ENCODE data around the gene RASA3.

RASA3 gene

GRCh38 chr13:114039471-114040141 lies 92.8 kb downstream of the RASA3 start:
- H3K36me3 ChIP-seq (ENCODE audit: insufficient read depth, insufficient read length, low read length): peaks cover 23% of the 10 kb centered on the region
- no peak for DNase-seq (ENCODE audit: low read depth, low spot score)

DNA sequence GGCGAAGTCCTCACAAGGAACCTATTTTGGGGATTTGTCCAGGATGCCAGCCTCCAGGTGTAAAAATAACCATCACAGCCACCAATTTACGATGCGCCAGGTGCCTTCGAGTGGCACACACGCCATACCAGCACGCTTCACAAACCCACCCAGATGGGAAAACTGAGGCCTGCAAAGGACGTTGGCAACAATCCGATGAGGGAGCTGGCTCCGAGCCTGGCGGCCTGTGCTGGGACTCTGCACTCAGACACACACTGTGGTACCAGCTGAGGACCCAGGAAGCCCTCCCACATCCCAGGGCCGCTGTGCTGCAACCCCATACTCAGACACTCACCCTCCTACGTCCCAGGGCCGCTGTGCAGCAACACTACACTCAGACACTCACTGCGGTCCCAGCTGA lies 93.5 kb downstream of the RASA3 start:
- H3K9ac ChIP-seq (ENCODE audit: insufficient read length, low read depth): no peak overlapping the region
- peaks cover 20% of the 10 kb centered on the region for H3K4me1 ChIP-seq (ENCODE audit: insufficient read depth, insufficient read length)
- TF ChIP-seq ZNF274 (IDR thresholded peaks at IDR 0.05; ENCODE audit: low read depth, low read length): no peak
- no peak for TF ChIP-seq SUZ12 (IDR thresholded peaks at IDR 0.05; ENCODE audit: extremely low read depth, insufficient read depth, insufficient read length)
- no peak for TF ChIP-seq YY1 (IDR thresholded peaks at IDR 0.05; ENCODE audit: insufficient read depth, insufficient read length)
- H3K36me3 ChIP-seq (ENCODE audit: insufficient read depth, insufficient read length, low read length): peaks cover 23% of the 10 kb centered on the region
- no peaks in the 10 kb centered on the region for H3K27me3 ChIP-seq (ENCODE audit: insufficient read depth, insufficient read length)
- no peak for DNase-seq (ENCODE audit: low read depth, low spot score)
- H3K9me3 ChIP-seq (ENCODE audit: insufficient read depth, low read length): no peaks in the 10 kb centered on the region
- no peak overlapping the region for H3K4me3 ChIP-seq (ENCODE audit: insufficient read length, low read depth)

More at GRCh38 chr13:114039471-114040141, 92.8 kb downstream of the RASA3 start:
- H3K9ac ChIP-seq (ENCODE audit: insufficient read length, low read depth): no peak overlapping the region
- H3K4me3 ChIP-seq (ENCODE audit: insufficient read length, low read depth): no peak overlapping the region
- TF ChIP-seq ZNF274 (IDR thresholded peaks at IDR 0.05; ENCODE audit: low read depth, low read length) (no peak), YY1 (IDR thresholded peaks at IDR 0.05; ENCODE audit: insufficient read depth, insufficient read length) (no peak), SUZ12 (IDR thresholded peaks at IDR 0.05; ENCODE audit: extremely low read depth, insufficient read depth, insufficient read length) (no peak)
- H3K9me3 ChIP-seq (ENCODE audit: insufficient read depth, low read length): no peaks in the 10 kb centered on the region
- H3K27me3 ChIP-seq (ENCODE audit: insufficient read depth, insufficient read length): no peaks in the 10 kb centered on the region
- peaks cover 20% of the 10 kb centered on the region for H3K4me1 ChIP-seq (ENCODE audit: insufficient read depth, insufficient read length)

DNA sequence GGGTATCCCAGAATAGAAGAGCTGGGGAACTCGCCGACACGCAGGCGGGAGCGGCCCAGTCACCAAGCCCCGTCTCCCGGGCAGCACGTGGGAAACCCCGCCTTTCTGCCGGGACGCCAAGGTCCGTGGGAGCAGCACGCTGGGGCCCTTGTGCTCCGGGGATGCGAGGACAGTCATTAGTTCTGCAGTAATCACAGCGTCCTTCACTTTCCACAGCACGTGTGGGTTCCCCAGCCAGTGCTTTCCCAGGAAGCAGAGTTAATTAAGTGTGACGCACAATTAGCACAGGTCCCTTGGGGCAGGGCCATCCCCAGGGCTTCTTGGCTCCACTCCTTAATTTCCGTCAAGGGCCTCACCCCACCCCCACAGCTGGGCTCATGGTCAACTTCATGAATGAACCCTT lies 94.2 kb downstream of the RASA3 start:
- H3K4me1 ChIP-seq (ENCODE audit: insufficient read depth, insufficient read length): peaks cover 20% of the 10 kb centered on the region
- H3K9ac ChIP-seq (ENCODE audit: insufficient read length, low read depth): no peak overlapping the region
- peaks cover 22% of the 10 kb centered on the region for H3K36me3 ChIP-seq (ENCODE audit: insufficient read depth, insufficient read length, low read length)
- no peak for DNase-seq (ENCODE audit: low read depth, low spot score)
- no peaks in the 10 kb centered on the region for H3K9me3 ChIP-seq (ENCODE audit: insufficient read depth, low read length)
- H3K27me3 ChIP-seq (ENCODE audit: insufficient read depth, insufficient read length): no peaks in the 10 kb centered on the region
- no peak overlapping the region for H3K4me3 ChIP-seq (ENCODE audit: insufficient read length, low read depth)
- TF ChIP-seq SUZ12 (IDR thresholded peaks at IDR 0.05; ENCODE audit: extremely low read depth, insufficient read depth, insufficient read length): no peak
- TF ChIP-seq ZNF274 (IDR thresholded peaks at IDR 0.05; ENCODE audit: low read depth, low read length): no peak
- no peak for TF ChIP-seq YY1 (IDR thresholded peaks at IDR 0.05; ENCODE audit: insufficient read depth, insufficient read length)

DNA sequence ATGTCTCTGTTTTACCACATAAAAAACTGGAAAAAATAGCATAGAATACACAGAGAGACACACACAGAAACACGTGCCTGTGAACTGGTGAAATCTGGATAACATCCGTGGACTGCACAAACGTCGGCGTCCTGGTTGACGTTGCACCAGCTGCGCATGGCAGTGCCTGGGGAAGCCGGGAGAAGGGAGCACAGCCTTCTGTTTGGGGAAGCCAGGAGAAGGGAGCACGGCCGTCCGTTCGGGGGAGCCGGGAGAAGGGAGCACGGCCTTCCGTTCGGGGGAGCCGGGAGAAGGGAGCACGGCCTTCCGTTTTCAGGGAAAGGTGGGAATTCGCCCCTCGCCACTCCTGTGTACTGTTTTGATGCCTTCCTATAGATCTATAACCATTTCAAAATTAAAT lies 94.7 kb downstream of the RASA3 start:
- H3K36me3 ChIP-seq (ENCODE audit: insufficient read depth, insufficient read length, low read length): peaks cover 17% of the 10 kb centered on the region
- no peak for DNase-seq (ENCODE audit: low read depth, low spot score)
- TF ChIP-seq YY1 (IDR thresholded peaks at IDR 0.05; ENCODE audit: insufficient read depth, insufficient read length) (no peak), SUZ12 (IDR thresholded peaks at IDR 0.05; ENCODE audit: extremely low read depth, insufficient read depth, insufficient read length) (no peak), ZNF274 (IDR thresholded peaks at IDR 0.05; ENCODE audit: low read depth, low read length) (no peak)
- H3K4me1 ChIP-seq (ENCODE audit: insufficient read depth, insufficient read length): peaks cover 20% of the 10 kb centered on the region
- H3K27me3 ChIP-seq (ENCODE audit: insufficient read depth, insufficient read length): no peaks in the 10 kb centered on the region
- no peak overlapping the region for H3K4me3 ChIP-seq (ENCODE audit: insufficient read length, low read depth)
- no peak overlapping the region for H3K9ac ChIP-seq (ENCODE audit: insufficient read length, low read depth)
- H3K9me3 ChIP-seq (ENCODE audit: insufficient read depth, low read length): no peaks in the 10 kb centered on the region

GRCh38 chr13:114035583-114036531 lies 96.6 kb downstream of the RASA3 start:
- no peaks in the 10 kb centered on the region for H3K27me3 ChIP-seq (ENCODE audit: insufficient read depth, insufficient read length)
- peaks cover 12% of the 10 kb centered on the region for H3K36me3 ChIP-seq (ENCODE audit: insufficient read depth, insufficient read length, low read length)
- H3K9me3 ChIP-seq (ENCODE audit: insufficient read depth, low read length): no peaks in the 10 kb centered on the region
- TF ChIP-seq ZNF274 (IDR thresholded peaks at IDR 0.05; ENCODE audit: low read depth, low read length) (no peak), YY1 (IDR thresholded peaks at IDR 0.05; ENCODE audit: insufficient read depth, insufficient read length) (no peak), SUZ12 (IDR thresholded peaks at IDR 0.05; ENCODE audit: extremely low read depth, insufficient read depth, insufficient read length) (no peak)
- H3K9ac ChIP-seq (ENCODE audit: insufficient read length, low read depth): peak overlapping the region; percentile 26
- no peak overlapping the region for H3K4me3 ChIP-seq (ENCODE audit: insufficient read length, low read depth)
- DNase-seq (ENCODE audit: low read depth, low spot score): no peak
- H3K4me1 ChIP-seq (ENCODE audit: insufficient read depth, insufficient read length): peaks cover 30% of the 10 kb centered on the region

DNA sequence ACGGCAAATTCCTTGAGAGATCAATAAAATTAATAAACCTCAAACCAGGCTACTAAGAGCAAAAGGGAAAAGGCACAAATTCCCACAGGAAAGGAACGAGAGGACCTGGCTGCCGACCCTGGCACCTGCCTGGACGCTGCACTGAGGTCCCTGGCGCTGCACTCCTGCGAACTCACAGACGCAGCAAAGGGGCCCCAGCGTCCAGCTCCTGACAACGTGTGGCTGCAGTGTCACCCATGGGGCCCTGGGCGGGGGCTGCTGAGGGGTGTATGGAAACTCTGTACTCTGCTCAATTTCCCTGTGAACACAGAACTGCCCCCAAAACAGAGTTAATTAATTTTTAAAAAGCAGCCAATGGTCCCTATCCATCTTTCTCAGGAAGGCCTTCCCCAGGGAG lies 97.2 kb downstream of the RASA3 start:
- Histone ChIP-seq H3K27me3 (ENCODE audit: insufficient read depth, insufficient read length) (no peaks in the 10 kb centered on the region), H3K9ac (ENCODE audit: insufficient read length, low read depth) (peak overlapping the region; percentile 26), H3K4me3 (ENCODE audit: insufficient read length, low read depth) (no peak overlapping the region), H3K9me3 (ENCODE audit: insufficient read depth, low read length) (no peaks in the 10 kb centered on the region), H3K36me3 (ENCODE audit: insufficient read depth, insufficient read length, low read length) (peaks cover 11% of the 10 kb centered on the region), H3K4me1 (ENCODE audit: insufficient read depth, insufficient read length) (peaks cover 30% of the 10 kb centered on the region)
- TF ChIP-seq ZNF274 (IDR thresholded peaks at IDR 0.05; ENCODE audit: low read depth, low read length): no peak
- TF ChIP-seq SUZ12 (IDR thresholded peaks at IDR 0.05; ENCODE audit: extremely low read depth, insufficient read depth, insufficient read length): no peak
- no peak for TF ChIP-seq YY1 (IDR thresholded peaks at IDR 0.05; ENCODE audit: insufficient read depth, insufficient read length)
- no peak for DNase-seq (ENCODE audit: low read depth, low spot score)

DNA sequence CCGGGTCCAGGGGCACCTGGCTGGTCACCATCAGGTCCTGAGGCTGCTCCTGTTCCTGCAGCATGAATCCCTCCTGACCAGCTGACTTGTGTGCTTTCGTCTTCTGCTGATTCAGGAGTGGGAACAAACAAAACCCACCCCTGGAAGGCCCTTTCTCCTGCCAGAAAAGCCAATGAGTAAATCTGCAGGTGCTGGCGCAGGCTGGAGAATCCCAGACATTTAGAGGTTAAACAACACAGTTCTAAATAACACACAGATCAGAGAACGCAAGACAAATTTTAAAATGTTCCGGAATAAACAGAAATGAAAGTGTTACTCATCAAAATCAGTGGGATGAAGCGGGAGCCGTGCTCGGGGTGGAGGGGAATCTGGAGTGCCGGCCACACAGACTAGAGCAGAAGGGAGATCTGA lies 97.9 kb downstream of the RASA3 start:
- TF ChIP-seq SUZ12 (IDR thresholded peaks at IDR 0.05; ENCODE audit: extremely low read depth, insufficient read depth, insufficient read length) (no peak), YY1 (IDR thresholded peaks at IDR 0.05; ENCODE audit: insufficient read depth, insufficient read length) (no peak), ZNF274 (IDR thresholded peaks at IDR 0.05; ENCODE audit: low read depth, low read length) (no peak)
- H3K27me3 ChIP-seq (ENCODE audit: insufficient read depth, insufficient read length): no peaks in the 10 kb centered on the region
- H3K4me1 ChIP-seq (ENCODE audit: insufficient read depth, insufficient read length): peaks cover 26% of the 10 kb centered on the region
- H3K9ac ChIP-seq (ENCODE audit: insufficient read length, low read depth): no peak overlapping the region
- no peak overlapping the region for H3K4me3 ChIP-seq (ENCODE audit: insufficient read length, low read depth)
- peaks cover 14% of the 10 kb centered on the region for H3K36me3 ChIP-seq (ENCODE audit: insufficient read depth, insufficient read length, low read length)
- no peak for DNase-seq (ENCODE audit: low read depth, low spot score)
- H3K9me3 ChIP-seq (ENCODE audit: insufficient read depth, low read length): no peaks in the 10 kb centered on the region

Measured in NT2/D1 (cell line).